HK-2 (cell line): ENCODE data around the gene VPS35.
A peak's percentile ranks its signal among the peaks of the same experiment; 100 is the strongest.

Experiments
- DNase-seq: peaks from one replicate; pipeline ENCODE4 v3.0.0-alpha.2; 2018; ENCODE audit not compliant: unreplicated experiment

The VPS35 gene

DNA sequence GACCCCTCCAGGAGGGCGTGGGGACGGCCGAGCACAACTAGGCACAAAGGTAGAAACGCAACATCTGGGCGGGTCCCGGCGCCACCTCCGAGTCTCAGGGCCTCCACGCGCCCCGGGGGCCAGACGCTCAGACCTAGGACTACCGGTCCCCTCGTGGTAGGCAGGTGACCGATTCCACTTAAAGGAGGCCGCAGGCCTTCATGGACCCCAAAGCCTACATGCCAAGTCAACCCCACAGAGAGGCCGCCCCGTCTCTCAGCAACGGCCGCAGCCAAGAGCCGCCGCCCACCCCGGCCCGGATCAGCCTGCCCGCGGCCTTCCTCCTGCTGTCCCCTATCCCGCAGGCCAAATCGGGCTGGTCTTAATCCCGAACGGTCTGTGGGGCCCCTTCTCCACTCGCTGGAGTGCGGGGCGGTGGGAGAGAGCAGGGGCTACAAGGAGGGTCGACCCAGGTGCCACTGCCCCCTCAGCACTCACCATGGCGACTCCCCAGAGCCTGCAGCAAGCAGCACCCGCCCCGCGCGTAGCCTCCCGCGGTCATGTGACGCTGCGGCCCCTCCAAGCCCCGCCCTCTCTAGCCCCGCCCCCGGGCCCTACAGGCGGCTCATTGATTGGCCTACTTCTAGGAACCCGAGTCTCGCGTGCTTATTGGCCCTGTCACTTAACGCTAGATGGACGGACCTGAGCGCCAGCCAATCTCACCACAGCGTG is at the start of gene VPS35:
TSS of gene VPS35 (minus strand) at position 525 of the 711 bp plus-strand sequence. CDS start at position 480, 45 bp downstream.
- DNase-seq, result peak; percentile 99

DNA sequence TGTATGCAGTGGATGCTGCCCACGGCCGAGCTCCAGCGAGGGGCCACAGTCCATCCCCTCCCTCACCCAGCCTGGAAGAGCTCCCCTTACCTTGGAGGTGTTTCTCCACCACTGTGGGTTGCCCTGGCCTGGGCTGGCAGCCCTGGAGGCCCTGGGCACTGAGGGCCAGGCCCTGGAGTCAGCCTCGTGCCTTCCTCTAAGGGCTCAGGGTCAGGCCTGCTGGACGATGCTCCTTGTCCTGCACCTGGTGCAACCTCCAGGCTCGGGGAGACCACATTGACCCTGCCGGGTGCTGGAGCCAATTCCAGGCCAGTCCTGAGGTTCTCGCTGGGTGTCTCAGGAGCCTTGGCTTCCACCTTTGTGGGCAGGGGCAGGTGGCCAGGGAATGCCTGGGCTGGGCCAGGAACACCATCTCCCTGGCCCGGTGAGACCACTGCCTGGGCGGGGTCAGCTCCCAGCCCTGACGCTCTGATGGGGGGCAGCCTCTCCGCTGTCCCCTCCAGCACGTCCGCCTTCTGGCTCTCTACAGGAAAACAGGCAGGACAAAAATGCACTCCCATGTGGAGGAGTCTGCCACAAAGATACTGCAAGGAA is 48.7 kb upstream of the VPS35 start:
- no peak for DNase-seq

DNA sequence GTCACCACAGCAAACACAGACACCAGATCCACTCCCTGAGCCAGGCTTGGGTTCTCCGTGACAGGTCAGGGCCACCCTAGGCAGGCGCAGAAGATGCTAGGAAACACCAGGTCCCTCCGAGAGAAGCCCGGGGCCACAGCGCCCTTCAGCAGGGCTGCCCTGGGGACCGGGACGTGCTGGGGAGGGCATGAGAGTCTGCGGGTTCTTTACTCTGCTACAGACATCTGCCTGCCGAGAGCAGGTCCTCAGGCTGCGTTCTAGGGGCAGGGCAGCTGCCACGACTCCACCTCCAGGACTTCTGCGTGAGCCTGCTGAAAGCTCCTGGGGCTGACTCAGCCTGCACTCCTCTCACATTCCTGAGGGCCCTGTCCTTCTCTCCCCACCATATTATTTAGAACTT is 47.7 kb upstream of the VPS35 start:
- no peak for DNase-seq

DNA sequence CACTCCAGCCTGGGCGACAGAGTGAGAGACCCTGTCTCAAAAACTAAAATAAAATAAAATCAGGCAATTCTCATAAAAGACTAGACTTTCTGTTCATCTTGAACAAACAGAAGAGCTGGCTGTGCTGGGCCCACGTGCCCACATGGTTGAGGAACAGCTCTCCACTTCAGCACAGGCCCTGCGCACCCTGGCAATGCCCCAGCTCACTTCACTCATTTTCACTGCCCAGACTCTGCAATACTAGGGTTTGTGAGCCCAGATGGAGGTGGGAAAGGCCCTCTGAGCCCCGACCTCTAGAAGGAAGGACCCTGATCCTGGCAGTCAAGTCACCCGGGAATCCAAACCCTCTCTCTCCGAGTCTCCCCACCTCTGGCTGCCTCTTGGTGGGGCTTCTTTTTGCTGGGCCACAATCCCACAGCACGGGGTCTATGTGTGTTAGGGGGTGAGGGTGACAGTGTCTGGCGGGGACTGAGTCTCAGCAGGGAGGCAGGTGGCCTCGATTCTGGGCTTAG is 44.4 kb upstream of the VPS35 start:
- DNase-seq, result no peak

DNA sequence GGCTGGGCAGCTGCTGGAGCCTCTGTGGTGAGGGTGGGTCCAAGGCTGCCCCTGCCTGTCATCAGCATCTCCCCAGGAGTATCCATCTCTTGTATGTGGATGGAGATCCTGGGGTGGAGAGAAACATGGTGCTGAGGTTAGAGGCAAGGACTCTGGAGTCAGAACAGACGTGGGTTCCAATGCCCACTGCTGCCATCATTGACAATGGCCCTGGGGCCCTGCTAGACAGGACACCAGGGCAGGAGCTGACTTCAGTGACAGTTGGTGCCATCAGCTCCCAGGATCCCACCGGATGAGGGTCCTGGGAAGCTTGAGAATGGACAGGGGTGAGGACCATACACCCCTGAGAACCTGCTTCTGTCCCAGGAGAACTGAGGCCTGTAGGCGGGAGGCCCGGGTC is 43.6 kb upstream of the VPS35 start:
- no peak for DNase-seq

DNA sequence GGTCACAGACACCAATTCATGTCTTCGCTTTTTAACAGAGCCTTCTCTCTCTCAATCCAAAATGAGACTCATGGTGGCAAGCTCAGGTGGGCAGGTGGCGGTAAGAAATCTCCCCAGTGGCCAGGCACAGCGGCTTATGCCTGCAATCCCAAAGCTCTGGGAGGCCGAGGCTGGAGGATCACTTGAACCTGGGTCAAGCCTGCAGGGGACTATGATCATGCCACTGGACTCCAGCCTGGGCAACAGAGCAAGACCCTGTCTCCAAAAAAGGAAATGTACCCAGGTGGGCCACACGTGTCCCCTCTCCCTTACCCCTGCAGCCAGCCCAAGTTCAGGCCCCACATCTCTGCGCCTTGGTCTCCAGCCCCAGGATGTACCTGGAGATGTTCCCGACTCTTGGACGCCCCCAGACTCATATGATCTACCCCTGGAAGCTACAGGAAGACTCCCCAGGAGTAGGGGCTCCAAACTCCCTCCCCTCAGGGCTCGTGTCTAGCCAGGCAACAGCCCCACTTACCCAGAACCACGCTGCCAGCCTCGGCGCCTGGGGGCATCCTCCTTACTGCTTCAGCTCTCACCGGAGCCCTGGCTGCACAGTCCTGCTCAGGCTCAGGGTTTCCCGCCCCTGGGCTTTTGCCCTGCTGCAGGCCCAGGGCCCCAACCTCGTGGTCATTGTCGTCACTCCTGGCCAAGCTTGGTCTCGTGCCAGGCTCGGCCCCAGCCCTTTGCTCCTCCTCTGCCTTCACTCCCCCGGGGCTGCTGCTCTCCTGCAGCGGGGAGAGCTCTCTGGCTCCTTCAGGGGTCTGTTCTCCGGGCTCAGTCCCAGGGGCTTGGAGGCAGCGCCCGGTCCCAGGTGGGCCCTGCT is 42.9 kb upstream of the VPS35 start:
- no peak for DNase-seq

DNA sequence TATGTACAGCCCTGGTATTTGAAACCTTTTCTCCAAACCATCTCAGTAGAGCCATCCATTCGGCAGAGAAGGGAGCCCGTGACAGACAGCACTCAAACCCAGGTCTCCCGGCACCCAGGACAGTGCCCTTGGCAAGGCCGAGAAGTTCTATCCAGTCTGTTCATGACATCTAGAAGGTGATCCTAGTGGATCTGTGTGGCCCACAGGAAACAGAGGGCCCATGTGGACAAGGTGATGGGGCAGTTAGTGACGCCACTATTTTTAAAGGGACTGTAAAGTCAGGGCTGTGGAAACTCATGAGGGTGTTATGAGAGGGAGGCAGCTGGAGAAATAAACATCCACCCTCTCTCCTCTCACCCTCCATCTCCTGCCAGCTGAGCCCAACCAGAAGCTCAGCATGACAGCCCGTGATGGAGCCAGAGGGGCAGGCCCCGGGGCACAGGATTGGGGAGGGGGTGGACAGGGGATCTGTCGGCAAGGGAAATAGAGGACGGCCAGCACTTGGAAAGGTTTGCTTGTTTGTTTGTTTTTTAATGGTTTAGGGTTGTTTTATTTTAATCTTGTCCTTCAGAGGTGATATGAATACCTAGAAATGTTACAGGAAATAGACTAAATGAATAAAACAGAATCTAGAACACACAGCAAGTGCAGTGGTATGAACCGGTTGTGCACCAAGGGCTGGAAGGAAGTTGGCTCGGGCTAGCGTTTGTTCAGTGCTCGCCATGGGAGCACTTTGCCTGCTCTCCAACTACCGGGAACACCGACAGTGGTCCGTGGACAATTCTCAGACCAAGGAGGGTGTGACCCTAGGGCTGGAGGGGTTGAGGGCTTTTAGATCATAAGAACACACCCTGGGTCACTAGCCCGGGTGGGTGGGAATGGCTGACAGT is 42.1 kb upstream of the VPS35 start:
- no peak for DNase-seq

DNA sequence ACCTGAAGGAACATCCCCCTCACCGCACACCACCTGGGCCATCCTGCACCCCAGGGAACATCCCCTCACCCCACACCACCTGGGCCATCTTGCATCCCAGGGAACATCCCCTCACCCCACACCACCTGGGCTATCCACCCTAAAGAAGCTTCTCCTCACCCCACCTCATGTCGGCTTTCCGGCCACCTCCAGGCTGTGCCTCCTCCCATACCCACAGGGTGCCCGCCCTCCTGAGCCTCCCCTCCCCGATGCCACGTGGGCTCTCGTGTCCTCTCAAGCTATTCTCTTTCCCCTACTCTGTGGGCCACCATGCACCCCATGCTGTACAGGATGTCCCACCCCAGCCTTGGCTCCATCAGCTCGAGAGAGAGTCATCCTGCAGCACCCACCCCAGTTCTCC is 41.1 kb upstream of the VPS35 start:
- no peak for DNase-seq

DNA sequence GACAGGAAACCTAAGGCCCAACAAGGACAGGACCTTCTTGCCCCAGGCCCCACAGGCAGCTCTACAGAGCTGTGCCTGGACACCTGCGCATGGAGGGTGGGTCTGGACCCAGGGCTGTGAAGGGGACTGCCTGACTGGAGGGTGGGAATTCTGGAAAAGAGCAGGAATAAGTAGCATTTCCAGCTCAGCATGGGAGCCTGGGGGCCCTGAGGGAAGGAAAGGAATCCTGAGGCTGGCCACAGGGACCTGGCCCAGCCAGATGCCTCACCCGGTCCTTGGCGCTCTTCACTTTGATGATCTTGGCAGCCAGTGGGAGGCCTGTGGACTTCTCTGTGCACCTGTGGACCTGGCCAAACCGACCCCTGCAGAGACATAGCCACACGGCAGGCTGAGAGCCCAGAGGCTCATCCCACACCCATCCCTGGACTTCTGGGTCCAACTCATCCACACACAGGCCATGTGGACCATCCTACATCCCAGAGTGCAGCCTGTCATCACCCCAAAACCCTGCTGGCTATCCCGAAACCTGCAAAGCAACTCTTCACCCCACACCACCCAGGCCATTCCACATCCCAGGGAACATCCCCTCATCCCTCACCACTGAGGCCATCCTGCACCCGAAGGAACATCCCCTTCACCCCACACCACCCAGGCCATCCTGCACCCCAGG is 40.5 kb upstream of the VPS35 start:
- DNase-seq, result no peak

DNA sequence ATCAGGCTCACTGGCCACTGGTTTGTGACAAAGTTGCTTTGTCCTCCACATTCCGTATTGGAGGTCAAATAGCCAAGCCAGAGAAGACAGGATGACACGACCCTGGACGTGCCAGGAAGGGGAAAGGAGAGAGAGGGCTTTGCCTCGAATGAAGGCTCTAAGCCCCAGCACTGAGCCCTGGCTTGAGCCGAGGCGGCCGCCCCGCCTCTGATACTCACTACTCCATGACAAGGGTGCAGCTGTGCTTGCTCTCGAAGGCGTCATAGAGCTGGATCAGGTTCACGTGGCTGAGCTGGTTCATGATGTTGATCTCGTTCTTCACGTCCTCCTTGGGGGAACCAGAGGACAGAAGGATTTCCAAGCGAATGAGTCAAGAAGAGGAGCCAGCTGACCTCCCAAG is 39.8 kb upstream of the VPS35 start:
- DNase-seq, result no peak

DNA sequence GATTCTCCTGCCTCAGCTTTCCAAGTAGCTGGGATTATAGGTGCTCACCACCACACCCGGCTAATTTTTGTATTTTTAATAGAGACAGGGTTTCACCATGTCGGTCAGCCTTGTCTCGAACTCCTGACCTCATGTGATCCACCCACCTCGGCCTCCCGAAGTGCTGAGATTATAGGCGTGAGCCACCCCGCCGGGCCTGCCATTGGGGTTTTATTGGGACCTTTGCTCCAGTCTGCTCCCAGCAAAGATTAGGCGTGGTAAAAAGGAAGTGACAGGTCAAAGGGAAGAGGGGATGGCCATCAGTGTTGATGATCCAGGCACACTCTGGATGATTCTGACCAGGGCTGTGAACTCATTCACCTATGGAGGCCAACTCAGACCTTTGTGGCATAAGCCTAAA is 38.7 kb upstream of the VPS35 start:
- DNase-seq, result no peak

DNA sequence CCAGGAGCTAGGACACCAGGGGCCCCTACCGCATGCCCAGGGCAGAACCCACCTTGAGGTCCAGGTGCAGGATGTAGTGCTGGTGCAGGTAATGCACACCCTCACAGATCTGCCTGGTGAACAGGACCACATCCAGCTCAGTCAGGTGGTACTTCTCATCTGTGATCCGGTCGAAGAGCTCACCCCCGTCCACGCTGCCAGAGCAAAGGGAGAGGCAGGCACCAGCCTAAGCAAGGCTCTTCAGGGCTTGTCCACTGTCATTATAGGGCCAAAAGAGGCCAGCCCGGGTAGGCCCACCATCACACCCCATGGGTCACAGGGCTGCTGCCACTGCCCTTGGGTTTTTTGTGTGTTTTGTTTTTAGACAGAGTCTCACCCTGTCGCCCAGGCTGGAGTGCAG is 38.2 kb upstream of the VPS35 start:
- no peak for DNase-seq

DNA sequence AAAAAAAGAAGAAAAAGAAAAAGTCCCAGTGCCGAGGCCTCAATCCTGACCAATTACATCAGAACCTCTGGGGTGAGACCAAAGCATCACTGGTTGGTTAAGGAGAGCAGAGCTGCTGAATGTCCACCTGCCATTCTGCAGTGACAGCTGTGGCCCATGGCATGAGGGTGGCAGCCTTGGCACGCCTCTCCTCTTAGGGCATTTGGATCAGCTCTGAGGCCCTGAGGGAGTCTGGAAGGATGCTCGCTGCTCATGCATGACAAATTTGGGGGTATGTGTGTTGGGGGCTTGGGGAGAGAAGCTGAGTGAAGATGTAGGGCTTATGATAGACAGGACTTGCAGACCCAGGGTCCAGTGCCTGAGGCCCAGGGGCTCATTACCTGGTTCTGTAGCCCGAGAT is 32.9 kb upstream of the VPS35 start:
- DNase-seq, result no peak

DNA sequence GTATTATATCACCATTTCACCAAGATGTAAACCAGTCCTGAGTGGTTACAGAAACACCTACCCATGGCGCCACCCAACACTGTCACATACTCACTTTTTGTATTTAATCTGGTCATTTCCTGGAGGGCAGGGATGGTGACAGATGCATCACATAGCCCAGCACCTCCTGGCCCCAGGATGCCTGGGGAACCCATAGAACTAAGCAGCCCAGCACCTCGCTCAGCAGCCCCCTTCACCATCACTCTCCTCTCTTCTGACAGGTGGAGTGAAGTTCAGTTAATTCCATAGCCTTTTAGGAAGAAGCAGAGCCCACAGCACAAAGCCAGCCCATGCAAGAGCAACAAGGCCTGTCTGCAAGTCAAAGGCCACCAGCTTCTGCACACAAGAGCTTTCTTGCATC is 31.6 kb upstream of the VPS35 start:
- no peak for DNase-seq

DNA sequence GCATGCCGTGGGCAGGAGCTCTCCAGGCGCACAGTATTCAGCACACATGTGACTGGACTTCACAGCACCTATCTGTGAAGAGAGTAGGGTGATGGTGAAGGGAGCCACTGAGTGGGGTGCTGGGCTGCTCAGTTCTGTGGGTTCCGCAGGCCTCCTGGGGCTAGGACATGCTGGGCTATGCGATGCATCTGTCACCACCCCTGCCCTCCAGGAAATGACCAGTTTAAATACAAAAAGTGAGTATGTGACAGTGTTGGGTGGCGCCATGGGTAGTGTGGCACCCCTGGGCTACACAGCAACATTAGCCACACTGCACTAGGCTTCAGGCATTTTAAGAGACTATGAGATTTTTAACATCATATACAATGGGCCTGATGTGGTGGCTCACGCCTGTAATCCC is 30.6 kb upstream of the VPS35 start:
- DNase-seq, result no peak

DNA sequence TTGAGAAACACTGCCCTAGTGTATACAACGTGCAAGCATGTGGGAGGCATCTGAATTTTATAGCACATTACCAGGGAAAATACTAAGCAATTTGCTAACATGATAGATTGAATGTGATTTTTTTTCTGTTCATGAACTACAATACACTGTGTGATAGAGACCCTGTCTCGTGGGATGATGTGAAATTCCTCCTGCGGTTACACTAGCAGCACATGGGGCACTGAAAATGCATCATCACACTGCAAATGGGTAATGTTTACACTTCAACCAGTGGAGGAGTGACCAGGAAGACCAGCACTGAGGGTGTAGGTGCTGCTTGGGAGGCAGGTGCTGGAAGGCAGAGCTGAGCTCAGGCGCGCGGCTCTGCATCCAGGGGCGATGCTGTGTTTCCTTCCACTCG is 29.2 kb upstream of the VPS35 start:
- no peak for DNase-seq

DNA sequence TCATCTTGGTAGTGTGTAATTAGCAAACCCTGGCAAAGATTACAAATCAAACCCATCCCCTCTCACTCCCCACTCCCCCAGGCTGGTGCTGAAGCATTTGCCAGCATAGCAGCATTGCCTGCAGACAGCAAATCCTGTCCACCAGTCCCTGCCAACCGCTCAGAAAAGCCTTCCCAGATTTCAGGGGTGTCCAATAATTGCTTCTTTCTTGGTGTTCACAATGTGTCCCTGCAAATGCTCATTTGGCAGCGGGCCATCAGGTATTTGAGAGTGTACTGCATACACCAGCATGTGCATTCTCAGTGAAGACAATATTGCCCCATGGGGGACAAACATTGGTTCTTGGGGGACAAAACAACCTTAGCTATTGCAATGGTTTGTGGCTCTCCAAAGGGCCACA is 28.7 kb upstream of the VPS35 start:
- DNase-seq, result no peak

DNA sequence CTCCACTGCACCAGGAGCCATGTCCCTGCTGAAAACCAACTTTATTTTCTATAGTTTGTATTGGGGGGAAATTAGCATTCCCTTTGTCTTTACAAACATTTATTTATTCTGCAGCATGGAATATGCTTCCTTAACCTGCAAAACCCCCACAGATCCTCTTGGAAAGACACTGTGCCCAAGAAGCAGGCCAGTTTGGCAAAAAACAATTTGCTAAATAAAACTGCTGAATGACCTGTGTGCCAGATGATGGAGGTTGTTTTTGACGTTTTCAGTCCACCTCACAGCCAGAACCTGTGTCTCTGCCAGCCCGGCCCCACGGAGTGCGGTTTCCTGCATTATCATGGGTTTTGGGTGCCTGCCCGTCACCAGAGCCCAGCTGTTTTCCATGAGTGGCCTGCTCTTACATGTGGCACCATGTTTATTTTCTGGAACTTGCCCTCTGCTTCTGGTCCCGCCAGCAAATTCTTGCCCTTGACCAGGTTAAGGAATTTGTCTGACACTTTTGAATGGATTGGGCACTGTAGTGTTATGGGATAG is 26.9 kb upstream of the VPS35 start:
- no peak for DNase-seq

DNA sequence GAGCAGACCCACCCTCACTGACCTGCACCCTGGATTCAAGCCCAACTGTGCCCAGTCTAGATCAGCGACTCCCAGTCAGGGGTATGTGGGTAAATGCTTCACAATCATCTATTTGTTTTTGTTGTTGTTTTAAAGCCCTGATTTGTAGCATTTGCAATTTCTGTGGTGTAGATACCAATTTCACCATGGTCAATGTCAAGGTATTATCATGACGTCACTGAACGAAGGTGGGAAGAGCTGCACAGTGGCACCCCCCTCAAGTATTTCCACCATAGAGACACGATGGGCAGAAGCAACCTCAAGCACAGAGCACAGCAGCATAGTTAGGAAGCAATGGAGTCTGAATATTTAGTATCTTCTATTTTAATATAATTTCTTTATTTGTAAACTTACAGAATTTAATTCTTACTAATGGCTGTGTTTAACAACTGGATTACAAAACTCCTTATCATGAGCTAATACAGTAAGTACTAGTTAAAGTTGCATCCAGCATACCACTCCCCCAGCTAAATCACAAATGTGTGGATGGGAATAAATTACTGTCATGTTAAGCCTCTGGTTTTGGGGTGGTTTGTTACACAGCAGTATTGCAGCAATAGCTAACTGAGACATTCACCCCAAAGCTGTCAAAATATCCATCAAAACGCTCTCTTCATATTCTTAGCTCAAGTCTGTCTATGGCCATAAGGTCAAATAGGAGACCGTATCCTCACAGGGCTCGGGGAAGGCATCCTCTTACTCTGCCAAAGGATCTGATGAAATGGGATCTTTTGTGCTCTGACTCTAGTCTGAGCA is 26.0 kb upstream of the VPS35 start:
- no peak for DNase-seq

DNA sequence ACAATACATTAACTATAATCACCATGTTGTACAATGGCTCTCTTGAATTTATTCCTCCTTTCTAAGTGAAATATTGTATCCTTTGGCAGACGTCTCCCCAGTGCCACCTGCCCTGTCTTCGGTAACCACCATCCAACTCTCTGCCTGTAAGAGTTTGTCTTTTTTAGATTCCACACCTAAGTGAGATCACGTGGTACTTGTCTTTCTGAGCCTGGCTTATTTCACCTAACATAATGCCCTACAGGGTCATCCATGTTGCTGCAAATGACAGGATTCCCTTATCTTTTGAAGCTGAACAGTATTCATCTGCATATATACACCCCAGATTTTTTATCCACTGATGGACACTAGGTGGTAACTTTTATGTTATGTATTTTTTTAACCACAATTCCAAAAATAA is 24.7 kb upstream of the VPS35 start:
- DNase-seq, result no peak
